HCT116 (cell line): ENCODE measurements around the gene FAM43B. TPM values are rescaled to one million over a fixed set of nuclear protein-coding genes. Genes with fewer than 3 reads are reported as not detected.

ENCODE experiments used
- ATAC-seq: fragments of 200-7000 bp; cut with Tn5 transposase; 2 replicates; pipeline ENCODE4 v1.9.1; 2020; ENCODE audit warnings: mild to moderate bottlenecking, moderate library complexity
- BruUV-seq: library from RNA; stranded (reverse); fragments of 400-500 nt; replicated peaks from 2 replicates; lab custom pipeline; 2021; lab: Mats Ljungman, UMichigan
- CTCF ChIA-PET: fragments of 300-600 bp; sonication (Branson Sonifier 250); formaldehyde crosslinking; loops from one replicate; lab custom pipeline; 2021; ENCODE audit warnings: antibody characterized with exemption; lab: Charles Lee
- POLR2A ChIA-PET: fragments of 300-600, 350-600 bp; sonication (Branson Sonifier 250); formaldehyde crosslinking; loops from one replicate; lab custom pipeline; 2021; ENCODE audit warnings: antibody characterized with exemption; lab: Charles Lee
- RAD21 ChIA-PET, 2 experiments: fragments of 300-600 bp; sonication (Branson Sonifier 250); formaldehyde crosslinking; loops; one replicate each; lab custom pipeline; 2023; ENCODE audit warnings: low total read pairs in 2 of 2; ENCODE audit not compliant: uncharacterized antibody in 2 of 2, unreplicated experiment in 2 of 2, low non-redundant PET in 1 of 2; lab: Charles Lee
- DNase-seq: peaks from one replicate; pipeline ENCODE4 v3.0.0-alpha.2; 2010; ENCODE audit warnings: low read depth, low spot score
- H2AFZ ChIP-seq: fragments of 200-600 bp; shearing (Covaris generic), sonication (generic); 2 replicates; pipeline ENCODE4 v1.6.1; 2017; ENCODE audit warnings: low read depth, mixed run types, mixed read lengths, antibody characterized with exemption, low read length; ENCODE audit not compliant: poor library complexity, severe bottlenecking
- H3K27ac ChIP-seq: 2 replicates; pipeline ENCODE4 v1.5.1; 2012; ENCODE audit warnings: low read depth, low read length
- H3K27me3 ChIP-seq: fragments of 200-600 bp; sonication (generic); 2 replicates; pipeline ENCODE4 v1.6.1; 2016; ENCODE audit warnings: mixed run types, low read length, mixed read lengths; ENCODE audit not compliant: insufficient read depth
- H3K36me3 ChIP-seq, 2 experiments: fragments of 200-500 bp in 1 of 2; fragments of 200-600 bp in 1 of 2; sonication (Bioruptor generic) in 1 of 2; sonication (generic) in 1 of 2; 2 replicates each; pipeline versions ENCODE4 v1.5.1 to v1.6.1; 2014 to 2016; ENCODE audit warnings: low read length in 2 of 2, inconsistent platforms in 1 of 2, mixed read lengths in 1 of 2, mixed run types in 1 of 2; ENCODE audit not compliant: insufficient read depth in 2 of 2, control insufficient read depth in 1 of 2
- H3K4me1 ChIP-seq, 2 experiments: fragments of 200-600 bp in 1 of 2; sonication (generic) in 1 of 2; 2 replicates each; pipeline versions ENCODE4 v1.5.1 to v1.6.1; 2012 to 2017; ENCODE audit warnings: low read length in 2 of 2, inconsistent platforms in 1 of 2, mild to moderate bottlenecking in 1 of 2, mixed read lengths in 1 of 2, mixed run types in 1 of 2, moderate library complexity in 1 of 2; ENCODE audit not compliant: insufficient read depth in 2 of 2, control insufficient read depth in 1 of 2
- H3K4me2 ChIP-seq: fragments of 200-600 bp; sonication (generic); 2 replicates; pipeline ENCODE4 v1.6.1; 2017; ENCODE audit warnings: mixed run types, low read length, mixed read lengths
- H3K4me3 ChIP-seq, 2 experiments: fragments of 200-600 bp in 1 of 2; sonication (generic) in 1 of 2; replicated peaks in 1 of 2; 2 replicates each; pipeline ENCODE4 v1.5.1; 2011 to 2016; ENCODE audit warnings: low read length in 2 of 2, control low read depth in 1 of 2, low read depth in 1 of 2, mild to moderate bottlenecking in 1 of 2, mixed read lengths in 1 of 2, mixed run types in 1 of 2
- H3K79me2 ChIP-seq: fragments of 200-600 bp; sonication (generic); 2 replicates; pipeline ENCODE4 v1.6.1; 2017; ENCODE audit warnings: mild to moderate bottlenecking, mixed run types, low read length, moderate library complexity, mixed read lengths; ENCODE audit not compliant: insufficient read depth
- H3K9ac ChIP-seq: fragments of 200-600 bp; sonication (generic); 2 replicates; pipeline ENCODE4 v1.6.1; 2016; ENCODE audit warnings: low read length, mixed read lengths
- H3K9me2 ChIP-seq: fragments of 200-600 bp; sonication (generic), shearing (Covaris generic); 2 replicates; pipeline ENCODE4 v1.6.1; 2017; ENCODE audit warnings: mixed run types, mild to moderate bottlenecking, moderate library complexity; ENCODE audit not compliant: insufficient read depth
- H3K9me3 ChIP-seq, 2 experiments: fragments of 200-500 bp in 1 of 2; fragments of 200-600 bp in 1 of 2; sonication (Bioruptor generic) in 1 of 2; sonication (generic) in 1 of 2; 2 replicates each; pipeline ENCODE4 v1.6.1; 2014 to 2017; ENCODE audit warnings: low read length in 2 of 2, mixed read lengths in 2 of 2, inconsistent platforms in 1 of 2, low read depth in 1 of 2, mild to moderate bottlenecking in 1 of 2, mixed run types in 1 of 2, moderate library complexity in 1 of 2; ENCODE audit not compliant: control insufficient read depth in 1 of 2, insufficient read depth in 1 of 2
- H4K20me1 ChIP-seq: fragments of 200-600 bp; sonication (generic), shearing (Covaris generic); 2 replicates; pipeline ENCODE4 v1.6.1; 2017; ENCODE audit warnings: mixed run types, mild to moderate bottlenecking, moderate library complexity; ENCODE audit not compliant: insufficient read depth
- CBX3 ChIP-seq: IDR thresholded peaks from 2 replicates; pipeline ENCODE4 v1.6.1; 2012; ENCODE audit warnings: low read depth
- ELF1 ChIP-seq: IDR thresholded peaks from 2 replicates; pipeline ENCODE4 v1.6.1; 2012; ENCODE audit warnings: low read depth, borderline replicate concordance
- EZH2 ChIP-seq: fragments of 200-600 bp; sonication (generic); IDR thresholded peaks from 2 replicates; pipeline ENCODE4 v1.6.1; 2017; ENCODE audit warnings: antibody characterized with exemption, mixed run types
- EZH2phosphoT487 ChIP-seq: fragments of 200-600 bp; IDR thresholded peaks from 2 replicates; pipeline ENCODE4 v1.6.1; 2018; ENCODE audit warnings: antibody characterized with exemption, borderline replicate concordance
- JUND ChIP-seq: IDR thresholded peaks from 2 replicates; pipeline ENCODE4 v1.6.1; 2012
- MAX ChIP-seq: IDR thresholded peaks from 2 replicates; pipeline ENCODE4 v1.6.1; 2012
- POLR2A ChIP-seq: IDR thresholded peaks from 2 replicates; pipeline ENCODE4 v1.7.0; 2011; ENCODE audit warnings: borderline replicate concordance; ENCODE audit not compliant: insufficient read depth, insufficient read length; ENCODE audit errors: extremely low read depth
- RAD21 ChIP-seq: IDR thresholded peaks from 2 replicates; pipeline ENCODE4 v1.6.1; 2012; ENCODE audit warnings: low read depth, mild to moderate bottlenecking
- SIN3A ChIP-seq: IDR thresholded peaks from 2 replicates; pipeline ENCODE4 v1.6.1; 2012; ENCODE audit warnings: low read depth
- SRF ChIP-seq: IDR thresholded peaks from 2 replicates; pipeline ENCODE4 v1.6.1; 2012; ENCODE audit warnings: low read depth
- intact Hi-C: fragments of 100-400 bp; cut with micrococcal nuclease; formaldehyde crosslinking; loops from 2 replicates; pipeline ENCODE4 v1.10.0; 2022
- total RNA-seq: library from RNA; stranded (reverse); gene quantifications from one replicate; pipeline ENCODE4 v1.2.1, GENCODE V29; 2021; ENCODE audit not compliant: unreplicated experiment
- TF ChIP-seq, protein P1 (sequence below): IDR thresholded peaks from 2 replicates; pipeline ENCODE4 v1.6.1; 2012; ENCODE audit warnings: low read depth
- TF ChIP-seq, protein P2 (sequence below): IDR thresholded peaks from 2 replicates; pipeline ENCODE4 v1.6.1; 2011; ENCODE audit warnings: mild to moderate bottlenecking, low read length, moderate library complexity; ENCODE audit not compliant: insufficient replicate concordance; ENCODE audit errors: extremely low read depth

FAM43B gene
- total RNA-seq, 1 experiment from 2014 or later = not detected

DNA sequence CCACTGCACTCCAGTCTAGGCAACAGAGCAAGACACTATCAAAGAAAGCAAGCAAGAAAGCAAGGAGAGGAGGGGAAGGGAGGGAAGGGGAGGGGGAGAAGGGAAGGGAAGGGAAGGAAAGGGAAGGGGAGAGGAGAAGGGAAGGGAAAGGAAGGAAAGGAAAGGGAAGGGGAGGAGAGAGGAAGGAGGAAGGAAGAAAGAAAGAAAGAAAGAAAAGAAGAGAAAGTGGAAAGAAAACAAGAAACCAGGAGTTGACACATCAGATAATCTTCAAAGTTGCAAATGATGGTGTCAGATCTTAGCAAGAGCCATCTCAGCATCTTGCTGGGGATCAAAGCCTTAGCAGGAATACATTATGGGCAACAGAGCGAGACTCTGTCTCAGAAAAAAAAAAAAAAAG, 21.6 kb downstream of the FAM43B start:
- Histone ChIP-seq H3K4me2 (no peak overlapping the region), H3K27me3 (0 out of 2 replicates have a peak, but pooled peaks cover 2% of the 10 kb centered on the region)
- TF ChIP-seq CBX3 = no peak
- no peak for TF ChIP-seq SIN3A
- no peak for TF ChIP-seq ELF1
- no peak for TF ChIP-seq MAX
- TF ChIP-seq SRF = no peak
- no peak for TF ChIP-seq POLR2A
- TF ChIP-seq, all 23 proteins: peak for 0
- Histone ChIP-seq H2AFZ (no peak overlapping the region), H4K20me1 (no peaks in the 10 kb centered on the region), H3K9me2 (no peaks in the 10 kb centered on the region), H3K9ac (no peak overlapping the region), H3K4me3 (no peak overlapping the region), H3K36me3 (no peaks in the 10 kb centered on the region), H3K4me1 (peaks cover 17 to 40% of the 10 kb centered on the region in 2 experiments), H3K9me3 (no peaks in the 10 kb centered on the region), H3K79me2 (no peaks in the 10 kb centered on the region), H3K27ac (no peak overlapping the region)
- no TSS peak for BruUV-seq
- ChIA-PET RAD21 (interaction anchor here in 1 of 2 experiments (0.6 kb wide), 1 partner anchor 94 kb away, joined by 4 read pairs; no protein-coding TSS in a partner anchor), POLR2A (interaction anchor here (0.7 kb wide), 1 partner anchor 11 kb away, joined by 5 read pairs; no protein-coding TSS in a partner anchor), CTCF (interaction anchor here (0.9 to 3.7 kb wide), 4 partner anchors 23 to 87 kb away, joined by 3 to 74 read pairs (median 10); partner anchors contain the start of genes DDOST and PINK1)
- ATAC-seq = no peak
- DNase-seq = no peak
- intact Hi-C loops = loop anchor here (2.0 kb wide), 2 partner anchors 51 to 67 kb away; no protein-coding TSS in a partner anchor

GRCh38 chr1:20574686-20575540, 22.5 kb downstream of the FAM43B start:
- ATAC-seq (peak; percentile 86), DNase-seq (peak; percentile 85)
- ChIA-PET CTCF (interaction anchor here (0.6 to 3.7 kb wide), 25 partner anchors 9 to 770 kb away, joined by 3 to 74 read pairs (median 4); partner anchors contain the start of genes CDA, DDOST and PINK1), POLR2A (interaction anchor here (0.8 to 1.9 kb wide), 4 partner anchors 10 to 59 kb away, joined by 3 to 10 read pairs (median 5); no protein-coding TSS in a partner anchor), RAD21 (interaction anchor here (0.6 to 2.0 kb wide), 10 partner anchors 14 to 157 kb away, joined by 3 to 23 read pairs (median 4); partner anchors contain the start of genes PINK1 (in 2 of the 2), CDA (in 1 of the 2), DDOST (in 1 of the 2) and SH2D5 (in 1 of the 2))
- Histone ChIP-seq H3K36me3 (no peaks in the 10 kb centered on the region), H2AFZ (peak overlapping the region; percentile 67), H3K9me3 (no peaks in the 10 kb centered on the region), H3K27ac (peak overlapping the region; percentile 61), H4K20me1 (no peaks in the 10 kb centered on the region), H3K4me2 (peak overlapping the region; percentile 68), H3K4me1 (peaks cover 17 to 44% of the 10 kb centered on the region in 2 experiments), H3K9ac (no peak overlapping the region), H3K9me2 (no peaks in the 10 kb centered on the region), H3K4me3 (no peak overlapping the region), H3K79me2 (no peaks in the 10 kb centered on the region), H3K27me3 (0 out of 2 replicates have a peak, but pooled peaks cover 2% of the 10 kb centered on the region)
- BruUV-seq = no TSS peak
- intact Hi-C loops = loop anchor here (1.0 to 5.0 kb wide), 4 partner anchors 37 to 66 kb away; partner anchors contain the start of gene PINK1
- no peak for TF ChIP-seq EZH2
- no peak for TF ChIP-seq EZH2phosphoT487
- TF ChIP-seq RAD21 = peak; percentile 97
- no peak for TF ChIP-seq ELF1
- TF ChIP-seq, protein P1, sequence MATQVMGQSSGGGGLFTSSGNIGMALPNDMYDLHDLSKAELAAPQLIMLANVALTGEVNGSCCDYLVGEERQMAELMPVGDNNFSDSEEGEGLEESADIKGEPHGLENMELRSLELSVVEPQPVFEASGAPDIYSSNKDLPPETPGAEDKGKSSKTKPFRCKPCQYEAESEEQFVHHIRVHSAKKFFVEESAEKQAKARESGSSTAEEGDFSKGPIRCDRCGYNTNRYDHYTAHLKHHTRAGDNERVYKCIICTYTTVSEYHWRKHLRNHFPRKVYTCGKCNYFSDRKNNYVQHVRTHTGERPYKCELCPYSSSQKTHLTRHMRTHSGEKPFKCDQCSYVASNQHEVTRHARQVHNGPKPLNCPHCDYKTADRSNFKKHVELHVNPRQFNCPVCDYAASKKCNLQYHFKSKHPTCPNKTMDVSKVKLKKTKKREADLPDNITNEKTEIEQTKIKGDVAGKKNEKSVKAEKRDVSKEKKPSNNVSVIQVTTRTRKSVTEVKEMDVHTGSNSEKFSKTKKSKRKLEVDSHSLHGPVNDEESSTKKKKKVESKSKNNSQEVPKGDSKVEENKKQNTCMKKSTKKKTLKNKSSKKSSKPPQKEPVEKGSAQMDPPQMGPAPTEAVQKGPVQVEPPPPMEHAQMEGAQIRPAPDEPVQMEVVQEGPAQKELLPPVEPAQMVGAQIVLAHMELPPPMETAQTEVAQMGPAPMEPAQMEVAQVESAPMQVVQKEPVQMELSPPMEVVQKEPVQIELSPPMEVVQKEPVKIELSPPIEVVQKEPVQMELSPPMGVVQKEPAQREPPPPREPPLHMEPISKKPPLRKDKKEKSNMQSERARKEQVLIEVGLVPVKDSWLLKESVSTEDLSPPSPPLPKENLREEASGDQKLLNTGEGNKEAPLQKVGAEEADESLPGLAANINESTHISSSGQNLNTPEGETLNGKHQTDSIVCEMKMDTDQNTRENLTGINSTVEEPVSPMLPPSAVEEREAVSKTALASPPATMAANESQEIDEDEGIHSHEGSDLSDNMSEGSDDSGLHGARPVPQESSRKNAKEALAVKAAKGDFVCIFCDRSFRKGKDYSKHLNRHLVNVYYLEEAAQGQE = no peak
- no peak for TF ChIP-seq JUND
- TF ChIP-seq, protein P2, sequence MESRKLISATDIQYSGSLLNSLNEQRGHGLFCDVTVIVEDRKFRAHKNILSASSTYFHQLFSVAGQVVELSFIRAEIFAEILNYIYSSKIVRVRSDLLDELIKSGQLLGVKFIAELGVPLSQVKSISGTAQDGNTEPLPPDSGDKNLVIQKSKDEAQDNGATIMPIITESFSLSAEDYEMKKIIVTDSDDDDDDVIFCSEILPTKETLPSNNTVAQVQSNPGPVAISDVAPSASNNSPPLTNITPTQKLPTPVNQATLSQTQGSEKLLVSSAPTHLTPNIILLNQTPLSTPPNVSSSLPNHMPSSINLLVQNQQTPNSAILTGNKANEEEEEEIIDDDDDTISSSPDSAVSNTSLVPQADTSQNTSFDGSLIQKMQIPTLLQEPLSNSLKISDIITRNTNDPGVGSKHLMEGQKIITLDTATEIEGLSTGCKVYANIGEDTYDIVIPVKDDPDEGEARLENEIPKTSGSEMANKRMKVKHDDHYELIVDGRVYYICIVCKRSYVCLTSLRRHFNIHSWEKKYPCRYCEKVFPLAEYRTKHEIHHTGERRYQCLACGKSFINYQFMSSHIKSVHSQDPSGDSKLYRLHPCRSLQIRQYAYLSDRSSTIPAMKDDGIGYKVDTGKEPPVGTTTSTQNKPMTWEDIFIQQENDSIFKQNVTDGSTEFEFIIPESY = no peak
